NCI-H1105 treated with DMSO at 0.1 percent for 48 hours (cell line): ENCODE results near the gene DUSP7.

ENCODE experiments used
- DNase-seq: peaks from one replicate; lab custom pipeline; 2025; lab: John Stamatoyannopoulos, UW

DUSP7 gene

DNA sequence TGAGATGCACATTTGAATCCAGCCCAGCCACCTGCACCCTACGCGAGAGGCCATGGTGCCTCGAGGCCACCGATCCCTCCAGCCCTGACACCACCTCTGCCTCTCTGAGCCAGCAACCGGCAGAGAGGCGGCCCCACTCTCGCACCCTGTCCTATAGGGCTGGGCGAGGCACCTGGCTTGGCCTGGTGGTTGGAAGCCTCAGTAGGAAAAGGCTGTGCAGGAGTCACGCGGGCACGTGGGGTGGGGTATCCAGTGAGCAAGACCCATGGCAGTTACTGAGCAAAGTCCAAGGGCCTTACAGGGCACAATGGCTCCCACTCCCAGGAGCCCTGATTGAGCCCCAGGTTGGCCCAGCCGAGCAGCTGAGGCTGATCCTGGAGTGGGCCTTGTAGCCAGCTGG lies 12.4 kb upstream of the DUSP7 start:
- no peak for DNase-seq

GRCh38 chr3:52068055-52068571 lies 11.7 kb upstream of the DUSP7 start:
- DNase-seq: no peak

DNA sequence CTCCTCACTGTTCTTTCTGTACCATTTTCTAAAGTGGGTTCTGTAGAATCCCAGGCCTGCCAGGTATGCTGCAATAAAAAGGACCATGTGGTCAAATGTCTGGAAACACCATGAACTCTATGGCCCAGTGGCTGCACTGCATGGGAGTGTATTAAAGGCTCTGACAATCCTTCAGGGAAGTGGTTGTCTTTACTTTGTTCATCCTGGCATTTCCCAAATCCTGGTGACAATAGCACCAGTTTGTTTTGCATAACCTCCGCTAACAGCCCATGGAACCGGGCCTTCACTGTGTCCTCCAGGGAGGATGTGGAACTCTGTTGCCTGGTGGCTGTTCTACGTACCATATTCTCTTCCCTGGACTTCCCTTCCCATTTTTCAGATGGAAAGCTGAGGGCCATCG lies 11.2 kb upstream of the DUSP7 start:
- no peak for DNase-seq

DNA sequence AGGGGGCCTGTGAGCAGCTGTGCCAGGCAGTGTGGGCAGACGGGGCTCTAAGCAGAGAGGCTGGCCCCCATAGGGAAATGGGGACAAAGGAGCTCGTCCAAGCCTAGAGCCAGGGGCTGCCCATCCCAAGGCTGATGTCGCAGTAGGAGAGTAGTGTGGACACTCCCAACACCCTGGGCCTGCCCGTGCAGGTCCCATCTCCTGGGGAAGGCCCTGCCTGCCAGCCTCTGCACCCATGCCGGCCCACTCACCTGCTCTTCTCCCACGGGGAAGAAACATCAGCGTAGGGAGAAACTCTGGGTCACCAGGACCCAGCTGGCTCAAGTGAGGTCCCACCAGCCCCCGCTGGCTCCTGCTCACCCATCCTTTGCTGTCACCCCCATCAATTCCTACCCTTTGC lies 10.7 kb upstream of the DUSP7 start:
- no peak for DNase-seq

GRCh38 chr3:52065264-52065756 lies 8.9 kb upstream of the DUSP7 start:
- peak; percentile 48 for DNase-seq

DNA sequence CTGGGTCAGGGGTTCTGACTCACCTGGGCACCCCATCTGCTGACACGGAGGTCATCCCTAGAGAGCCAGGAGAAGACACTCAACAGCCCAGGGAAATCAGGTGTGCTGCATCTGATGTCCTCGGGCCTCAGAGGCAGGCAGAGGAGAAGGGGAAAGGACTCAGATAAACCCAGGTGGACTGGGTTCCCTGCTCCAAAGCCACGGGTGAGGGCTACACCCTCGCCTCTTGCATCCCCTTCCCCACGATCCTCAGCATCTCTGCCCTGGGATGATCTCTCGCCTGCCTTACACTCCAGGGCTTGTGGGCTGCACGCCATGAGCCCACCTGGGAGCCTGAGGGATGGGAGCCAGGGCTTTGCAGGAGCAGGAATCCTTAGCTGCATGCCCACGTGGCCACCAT lies 8.2 kb upstream of the DUSP7 start:
- DNase-seq: no peak

DNA sequence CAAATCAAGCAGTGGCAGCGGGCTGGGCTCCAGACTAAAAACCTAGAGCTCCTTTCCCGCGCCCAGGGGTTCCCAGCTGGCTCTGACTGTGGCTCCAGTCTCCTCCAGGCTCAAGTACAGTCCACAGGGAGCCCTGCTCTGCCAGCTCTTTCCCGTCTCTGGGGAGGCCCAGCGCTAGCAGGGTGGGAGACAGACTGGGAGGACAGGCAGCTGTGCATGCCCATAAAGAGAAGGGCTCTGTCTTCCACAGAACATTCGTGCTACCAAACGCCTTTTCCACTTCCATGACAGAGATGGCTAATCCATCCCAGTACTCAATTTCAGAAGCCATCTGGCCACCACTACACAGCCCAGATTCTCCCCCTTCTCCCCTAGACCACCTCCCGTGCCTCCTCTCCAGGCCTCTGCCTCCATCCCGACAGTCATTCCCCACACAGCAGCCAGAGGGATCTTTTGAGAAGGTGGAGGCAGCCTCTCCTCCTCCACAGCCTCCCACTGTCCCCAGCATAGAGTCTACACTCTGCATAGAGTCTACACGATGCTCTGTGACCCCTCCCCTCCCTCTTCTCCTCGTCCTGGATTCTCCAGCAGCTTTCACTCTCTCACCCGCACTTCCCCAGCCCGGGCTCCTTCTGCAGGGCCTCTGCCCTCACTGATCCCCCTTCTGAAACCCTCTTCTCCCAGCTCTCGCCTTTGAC lies 6.8 kb upstream of the DUSP7 start:
- no peak for DNase-seq

GRCh38 chr3:52062505-52062904 lies 6.1 kb upstream of the DUSP7 start:
- DNase-seq: no peak

- DNase-seq: no peak
Observed at GRCh38 chr3:52061121-52061910, 4.9 kb upstream of the DUSP7 start.

DNA sequence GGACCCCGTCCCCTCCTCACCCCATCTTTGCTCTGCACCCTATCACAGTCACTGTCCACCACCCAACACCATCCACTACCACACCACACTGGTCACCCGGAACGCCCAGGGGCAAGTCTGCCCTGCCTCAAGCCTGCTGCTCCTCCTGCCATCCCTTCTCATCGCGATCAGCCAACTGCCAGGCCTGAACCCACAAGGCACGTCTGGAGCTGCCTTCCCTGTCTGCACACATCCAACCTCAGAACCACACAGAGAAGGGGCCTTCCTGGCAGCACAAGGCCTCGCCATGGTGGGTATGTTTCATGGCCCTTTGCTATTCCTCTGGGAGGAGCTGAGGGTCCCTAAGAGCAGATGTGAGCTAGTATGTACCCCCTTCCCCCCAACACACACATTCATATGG lies 3.4 kb upstream of the DUSP7 start:
- no peak for DNase-seq

- no peak for DNase-seq
Observed at GRCh38 chr3:52057812-52058495, 1.6 kb upstream of the DUSP7 start.

DNA sequence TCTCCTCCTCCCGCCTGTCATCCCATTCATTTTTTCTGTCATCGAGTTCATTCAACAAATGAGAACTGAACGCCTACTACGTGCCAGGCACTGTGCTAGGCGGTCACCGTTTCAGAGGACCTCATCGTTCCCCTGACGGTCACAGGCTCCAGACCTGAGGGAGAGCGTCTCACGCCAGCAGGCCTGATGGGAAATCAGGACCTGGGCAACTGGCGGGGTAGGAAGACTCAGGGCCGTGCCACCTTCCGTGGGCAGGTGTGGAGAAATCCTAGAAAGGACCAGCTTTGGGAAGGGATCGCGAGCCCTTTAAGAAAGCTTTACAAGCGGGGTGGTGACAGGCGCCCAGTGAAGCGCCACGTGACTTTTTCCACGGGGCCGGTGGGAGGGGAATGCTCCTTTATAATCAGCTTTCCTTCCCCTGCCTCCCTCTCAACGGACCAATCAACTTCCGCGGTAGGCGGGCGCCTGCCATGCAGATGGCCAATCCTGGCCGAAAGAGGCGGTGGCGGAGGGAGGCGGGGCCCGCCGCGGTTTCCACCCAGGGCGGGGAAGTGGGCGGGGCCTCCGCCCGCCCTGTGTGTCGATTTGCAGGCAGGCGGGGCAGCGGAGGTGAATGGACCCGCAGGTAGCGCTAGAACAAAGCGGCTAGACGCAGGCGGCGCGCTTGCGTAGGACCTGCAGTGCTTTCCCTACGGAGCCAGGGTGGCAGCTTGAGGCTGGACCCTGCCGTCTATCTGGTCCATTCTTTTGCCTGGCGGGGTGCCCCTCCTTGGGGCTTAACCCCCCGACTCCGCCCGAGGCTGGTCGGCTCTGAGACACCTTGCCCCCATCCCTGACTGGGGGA lies 819 bp upstream of the DUSP7 start:
- DNase-seq: peak; percentile 92

- peak; percentile 20 for DNase-seq
Observed at GRCh38 chr3:52055537-52056351, 627 bp downstream of the DUSP7 start.

DNA sequence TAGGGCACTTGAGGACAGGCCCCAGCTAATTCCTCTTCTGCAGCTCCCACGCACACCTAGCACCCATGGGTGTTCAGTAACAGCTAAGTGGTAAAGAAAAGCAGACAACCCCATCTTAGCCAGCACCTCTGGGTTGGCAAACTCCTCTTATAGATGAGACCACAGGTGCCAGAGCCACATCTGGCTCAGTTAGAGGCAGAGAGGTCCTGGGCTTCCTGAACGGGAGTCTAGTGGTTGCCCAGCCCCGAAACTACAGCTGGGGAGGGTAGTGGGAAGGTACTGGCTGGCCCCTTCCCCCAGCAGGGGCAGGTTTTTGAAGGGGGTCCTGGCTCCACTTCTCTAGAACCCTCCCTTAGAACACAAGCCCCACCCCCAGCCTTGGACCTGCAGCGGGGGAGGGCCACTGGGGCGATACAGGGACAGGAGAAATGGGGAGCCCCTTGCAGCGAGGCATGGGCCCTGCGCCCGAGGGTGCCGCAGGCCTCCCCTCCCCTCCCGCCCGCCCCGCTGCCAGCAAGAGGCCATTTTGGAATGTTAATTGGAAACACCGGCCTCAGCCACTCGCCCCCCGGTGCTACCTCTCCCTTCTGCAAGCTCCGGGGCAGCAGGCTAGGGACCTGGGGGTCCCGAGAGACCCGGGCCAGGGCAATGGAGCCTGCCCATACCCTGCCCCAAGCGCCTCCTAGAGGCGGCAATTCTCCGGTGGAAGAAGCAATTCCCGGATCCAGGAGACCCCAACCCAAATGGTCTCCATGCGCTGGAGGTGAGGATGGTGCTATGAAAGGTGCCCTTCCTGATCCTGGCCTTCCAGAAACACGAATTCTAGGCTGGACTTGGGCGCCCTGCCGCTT lies 1.5 kb downstream of the DUSP7 start:
- no peak for DNase-seq

DNA sequence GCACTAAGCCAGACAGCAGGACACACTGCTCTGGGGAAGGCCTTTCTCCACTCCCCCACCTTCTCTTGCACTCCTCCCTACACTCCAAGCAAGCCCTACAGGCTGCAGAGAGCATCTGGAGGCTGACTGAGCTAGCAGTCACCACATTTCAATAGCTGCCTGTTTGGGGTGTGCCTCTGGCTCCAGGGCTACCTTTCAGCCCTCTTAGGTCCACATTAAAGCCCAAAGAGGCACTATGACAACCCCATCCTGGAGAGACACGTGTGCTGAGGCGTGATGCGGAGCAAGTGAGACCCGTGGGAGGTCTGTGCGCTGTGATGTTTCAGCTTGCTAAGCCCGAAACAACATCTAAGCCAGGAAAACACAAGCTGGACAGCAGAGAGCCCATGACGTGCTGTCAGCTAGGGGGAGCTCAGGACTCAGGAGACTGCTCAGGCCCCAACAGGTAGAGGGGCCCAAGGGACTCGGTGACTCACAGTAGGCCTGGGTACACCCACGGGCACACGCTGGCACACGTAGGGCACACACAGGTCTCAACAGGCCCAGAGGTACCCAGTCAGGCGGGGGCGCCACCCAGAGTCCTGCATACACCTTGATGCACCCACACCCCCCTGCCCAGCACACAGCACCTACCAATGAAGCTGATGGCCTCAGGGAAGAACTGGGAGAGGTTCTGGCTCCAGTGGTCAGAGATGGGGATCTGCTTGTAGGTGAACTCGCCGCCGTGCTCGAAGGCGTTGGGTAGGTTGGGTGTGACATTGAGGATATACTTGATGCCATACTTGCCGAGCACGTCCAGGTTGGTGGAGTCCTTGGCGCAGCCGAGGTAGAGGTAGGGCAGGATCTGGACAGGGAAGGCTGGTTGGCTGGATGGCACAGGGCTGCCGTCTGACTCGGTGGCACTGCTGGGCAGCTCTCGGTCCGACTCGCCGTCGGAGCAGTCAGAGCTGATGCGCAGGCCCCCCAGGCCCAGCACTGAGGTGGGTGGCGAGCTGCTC lies 2.8 kb downstream of the DUSP7 start:
- no peak for DNase-seq

- DNase-seq: no peak
Observed at GRCh38 chr3:52052831-52053306, 3.5 kb downstream of the DUSP7 start.

GRCh38 chr3:52051444-52051843 lies 4.9 kb downstream of the DUSP7 start:
- no peak for DNase-seq

DNA sequence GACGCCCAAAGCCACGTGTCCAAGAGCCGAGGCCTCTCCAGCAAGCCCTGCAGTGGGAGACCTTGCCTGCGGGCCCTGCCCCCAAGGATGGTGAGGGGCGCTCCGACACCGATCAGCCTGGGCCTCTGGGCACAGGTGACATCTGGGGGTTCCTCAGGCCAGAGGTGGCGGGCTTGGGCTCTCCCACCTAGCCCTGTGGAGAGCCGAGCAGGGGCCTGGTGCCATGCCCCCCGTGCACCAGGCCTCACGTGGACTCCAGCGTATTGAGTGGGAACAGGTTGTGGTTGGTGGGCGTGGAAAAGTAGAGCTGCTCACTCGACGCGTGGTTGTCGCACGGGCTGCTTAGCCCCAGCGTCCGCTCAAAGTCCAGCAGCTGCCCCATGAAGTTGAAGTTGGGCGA lies 5.8 kb downstream of the DUSP7 start:
- DNase-seq: no peak

- DNase-seq: no peak
Observed at GRCh38 chr3:52049503-52049902, 6.9 kb downstream of the DUSP7 start.
